ENCODE results near the gene UFD1. TPM values are rescaled to one million over a fixed set of nuclear protein-coding genes. Genes with fewer than 3 reads are reported as not detected.

Gene UFD1
- total and polyA plus RNA-seq, 9 of the 15 experiments (the other 6 are each of a cell fraction or from before 2014, with no cell fraction given): 238 to 645 (median 363) TPM

DNA sequence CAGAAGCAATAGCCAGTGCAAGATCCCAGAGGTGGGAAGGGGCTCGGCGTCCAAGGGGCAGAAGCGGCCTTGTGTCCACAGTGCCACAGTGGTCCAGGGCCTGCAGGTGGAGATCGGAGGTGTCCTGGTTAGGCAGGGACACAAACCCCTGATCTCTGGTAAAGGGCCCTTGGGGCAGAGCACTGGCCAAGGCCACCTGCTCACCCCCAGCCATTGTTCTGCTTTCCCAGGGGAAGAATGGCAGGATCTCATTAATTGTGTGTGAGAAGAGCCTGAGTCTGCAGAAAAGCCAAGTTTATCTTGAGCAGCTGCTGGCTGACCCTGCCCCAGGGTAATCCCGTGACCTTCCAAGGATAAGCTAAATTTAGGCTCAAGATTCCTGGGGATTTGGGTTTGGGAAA, 48.3 kb upstream of the UFD1 start (continued):
- TF ChIP-seq KDM2B (CRISPR knock-in tag; IDR thresholded peaks at IDR 0.05): peak; percentile 61; the same call in 1 of the 2 replicates

DNA sequence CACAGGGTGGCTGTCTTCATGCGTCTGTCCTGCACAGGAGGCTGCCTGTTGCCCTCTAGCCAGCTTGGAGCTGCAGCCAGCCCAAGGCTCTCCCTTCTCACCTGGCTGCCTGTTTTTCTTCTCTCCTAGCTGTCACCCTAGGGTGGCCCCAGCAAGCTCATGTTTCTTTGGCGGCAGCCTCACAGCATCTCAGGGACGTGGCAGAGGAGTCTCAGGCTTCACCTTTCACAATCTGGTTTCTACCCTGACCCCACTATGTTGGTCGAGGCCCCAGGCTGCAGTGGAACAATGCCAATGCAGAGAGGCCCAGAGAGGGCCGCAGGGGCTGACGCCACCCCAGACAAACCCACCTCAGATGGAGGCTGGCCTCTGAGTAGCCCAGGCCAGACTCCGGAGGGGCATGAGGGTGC, 47.7 kb upstream of the UFD1 start:
- FAIRE-seq (no peak), ATAC-seq (no peak), DNase-seq (ENCODE audit: extremely low read depth in 1 of 4, low spot score in 3 of 4) (peak in 2 of 4 experiments; percentile 34 to 41)
- H3K27ac ChIP-seq (ENCODE audit: extremely low read depth, low read depth, low read length): no peak overlapping the region
- intact Hi-C loops (cut with micrococcal nuclease): no loop called here
- no peak overlapping the region for H2AFZ ChIP-seq (ENCODE audit: low read depth, low read length)
- peaks cover 0 to 45% of the 10 kb centered on the region in 2 experiments; a peak in 3 of 5 replicates for H3K4me1 ChIP-seq (replicated peaks in 1 of 2; ENCODE audit: control insufficient read depth in 2 of 2, insufficient read depth in 2 of 2, low read length in 2 of 2)
- in situ Hi-C loops (cut with MboI): no loop called here
- no peaks in the 10 kb centered on the region for H3K79me2 ChIP-seq (ENCODE audit: control insufficient read depth, insufficient read depth, low read length)
- BruUV-seq (replicated peaks): no TSS peak
- no peak overlapping the region for H3K4me3 ChIP-seq
- no peaks in the 10 kb centered on the region for H3K9me3 ChIP-seq (replicated peaks; ENCODE audit: control insufficient read depth, insufficient read depth, low read depth, low read length)
- H3K9me1 ChIP-seq (ENCODE audit: control insufficient read depth, insufficient read depth, low read length): no peaks in the 10 kb centered on the region
- ChIA-PET CTCF (ENCODE audit: low intra/inter-chr PET ratio) (no interaction called here), POLR2A (interaction anchor here (0.5 to 2.4 kb wide), 11 partner anchors 8 to 377 kb away, joined by 3 to 17 read pairs (median 4); no protein-coding TSS in a partner anchor)
- peak overlapping the region in 1 of 2 experiments; percentile 61; a peak in 2 of 4 replicates for H3K9ac ChIP-seq (ENCODE audit: insufficient read depth in 1 of 2, low read depth in 2 of 2, low read length in 2 of 2)
- H4K20me1 ChIP-seq (replicated peaks; ENCODE audit: control insufficient read depth, insufficient read depth, low read length): peaks cover 17% of the 10 kb centered on the region
- H3K4me2 ChIP-seq (ENCODE audit: insufficient read depth, low read length): no peak overlapping the region
- peaks cover 11% of the 10 kb centered on the region; the same call in 1 of the 3 replicates for H3K36me3 ChIP-seq (ENCODE audit: control insufficient read depth, insufficient read depth, low read length)
- H3K27me3 ChIP-seq (ENCODE audit: control insufficient read depth in 2 of 2, insufficient read depth in 2 of 2, low read length in 2 of 2): peaks cover 38 to 51% of the 10 kb centered on the region in 2 experiments
- WGBS (ENCODE audit: insufficient coverage, low coverage, missing lambda C conversion rate): 24% methylated on average over 7 of the region's 7 CpGs
- TF ChIP-seq PHF8 (IDR thresholded peaks at IDR 0.05; ENCODE audit: borderline replicate concordance, low read length): 0 out of 2 replicates have a peak, but pooled peaks have one; percentile 16
- TF ChIP-seq ZC3H4 (CRISPR knock-in tag; IDR thresholded peaks at IDR 0.05; ENCODE audit: borderline replicate concordance): peak; percentile 36; the same call in 1 of the 2 replicates
- 0 out of 2 replicates have a peak, but pooled peaks have one; percentile 17 for TF ChIP-seq NR2C2 (CRISPR knock-in tag; IDR thresholded peaks at IDR 0.05)
- TF ChIP-seq NR2C2 (tag; IDR thresholded peaks at IDR 0.05): no peak
- TF ChIP-seq, protein P1, sequence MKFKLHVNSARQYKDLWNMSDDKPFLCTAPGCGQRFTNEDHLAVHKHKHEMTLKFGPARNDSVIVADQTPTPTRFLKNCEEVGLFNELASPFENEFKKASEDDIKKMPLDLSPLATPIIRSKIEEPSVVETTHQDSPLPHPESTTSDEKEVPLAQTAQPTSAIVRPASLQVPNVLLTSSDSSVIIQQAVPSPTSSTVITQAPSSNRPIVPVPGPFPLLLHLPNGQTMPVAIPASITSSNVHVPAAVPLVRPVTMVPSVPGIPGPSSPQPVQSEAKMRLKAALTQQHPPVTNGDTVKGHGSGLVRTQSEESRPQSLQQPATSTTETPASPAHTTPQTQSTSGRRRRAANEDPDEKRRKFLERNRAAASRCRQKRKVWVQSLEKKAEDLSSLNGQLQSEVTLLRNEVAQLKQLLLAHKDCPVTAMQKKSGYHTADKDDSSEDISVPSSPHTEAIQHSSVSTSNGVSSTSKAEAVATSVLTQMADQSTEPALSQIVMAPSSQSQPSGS (CRISPR knock-in tag; IDR thresholded peaks at IDR 0.05): 0 out of 2 replicates have a peak, but pooled peaks have one; percentile 51
- no peak for TF ChIP-seq PML (IDR thresholded peaks at IDR 0.05; ENCODE audit: low read length)
- peak; percentile 7 for TF ChIP-seq SETDB1 (IDR thresholded peaks at IDR 0.05; ENCODE audit: low read length)
- no peak for TF ChIP-seq JUN (IDR thresholded peaks at IDR 0.05; ENCODE audit: borderline replicate concordance, low read depth, low read length)
- peak; percentile 24; the same call in 1 of the 2 replicates for TF ChIP-seq JUN (CRISPR knock-in tag; IDR thresholded peaks at IDR 0.05; ENCODE audit: borderline replicate concordance)
- no peak for TF ChIP-seq NCOA6 (IDR thresholded peaks at IDR 0.05)
- TF ChIP-seq TEAD4 (IDR thresholded peaks at IDR 0.05; ENCODE audit: low read length): no peak
- 0 out of 2 replicates have a peak, but pooled peaks have one; percentile 9 for TF ChIP-seq TEAD4 (CRISPR knock-in tag; IDR thresholded peaks at IDR 0.05; ENCODE audit: borderline replicate concordance)
- no peak for TF ChIP-seq TRIM24 (IDR thresholded peaks at IDR 0.05)
- TF ChIP-seq, protein P2, sequence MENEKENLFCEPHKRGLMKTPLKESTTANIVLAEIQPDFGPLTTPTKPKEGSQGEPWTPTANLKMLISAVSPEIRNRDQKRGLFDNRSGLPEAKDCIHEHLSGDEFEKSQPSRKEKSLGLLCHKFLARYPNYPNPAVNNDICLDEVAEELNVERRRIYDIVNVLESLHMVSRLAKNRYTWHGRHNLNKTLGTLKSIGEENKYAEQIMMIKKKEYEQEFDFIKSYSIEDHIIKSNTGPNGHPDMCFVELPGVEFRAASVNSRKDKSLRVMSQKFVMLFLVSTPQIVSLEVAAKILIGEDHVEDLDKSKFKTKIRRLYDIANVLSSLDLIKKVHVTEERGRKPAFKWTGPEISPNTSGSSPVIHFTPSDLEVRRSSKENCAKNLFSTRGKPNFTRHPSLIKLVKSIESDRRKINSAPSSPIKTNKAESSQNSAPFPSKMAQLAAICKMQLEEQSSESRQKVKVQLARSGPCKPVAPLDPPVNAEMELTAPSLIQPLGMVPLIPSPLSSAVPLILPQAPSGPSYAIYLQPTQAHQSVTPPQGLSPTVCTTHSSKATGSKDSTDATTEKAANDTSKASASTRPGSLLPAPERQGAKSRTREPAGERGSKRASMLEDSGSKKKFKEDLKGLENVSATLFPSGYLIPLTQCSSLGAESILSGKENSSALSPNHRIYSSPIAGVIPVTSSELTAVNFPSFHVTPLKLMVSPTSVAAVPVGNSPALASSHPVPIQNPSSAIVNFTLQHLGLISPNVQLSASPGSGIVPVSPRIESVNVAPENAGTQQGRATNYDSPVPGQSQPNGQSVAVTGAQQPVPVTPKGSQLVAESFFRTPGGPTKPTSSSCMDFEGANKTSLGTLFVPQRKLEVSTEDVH (IDR thresholded peaks at IDR 0.05; ENCODE audit: low read depth, partially characterized antibody): no peak
- TF ChIP-seq IRF2 (CRISPR knock-in tag; IDR thresholded peaks at IDR 0.05): peak; percentile 59; the same call in 1 of the 2 replicates
- TF ChIP-seq RAD21 (CRISPR knock-in tag; conservative IDR thresholded peaks at IDR 0.05 in 1 of 2, IDR thresholded peaks at IDR 0.05 in 1 of 2): 0 out of 4 replicates have a peak, but pooled peaks of 1 of the 2 experiments have one; percentile 4
- 0 out of 2 replicates have a peak, but pooled peaks have one; percentile 79 for TF ChIP-seq ZNF282 (CRISPR knock-in tag; IDR thresholded peaks at IDR 0.05)
